Stomach (tissue), 19 donors: ENCODE data around the gene ZKSCAN1. TPM values are rescaled to one million over a fixed set of nuclear protein-coding genes. Genes with fewer than 3 reads are reported as not detected.
A peak's percentile ranks its signal among the peaks of the same experiment; 100 is the strongest.
"Not testable (repeated sequence)": the region's sequence is repeated elsewhere in the genome, so short reads cannot be mapped to it uniquely, and the experiment has no call there.

Experiments used
- DNase-seq, 2 donors: peaks; one replicate each; pipeline versions ENCODE4 v3.0.0 to v3.0.0-alpha.2; 2013 to 2019
- H3K27ac ChIP-seq, 5 donors: fragments of 200-600 bp in 4 of 5; sonication (generic) in 4 of 5; one replicate each; pipeline ENCODE4 v1.5.1; 2013 to 2019; ENCODE audit warnings: mild to moderate bottlenecking in 1 of 5, moderate library complexity in 1 of 5
- H3K27me3 ChIP-seq, 3 donors: fragments of 200-600 bp; sonication (generic); one replicate each; pipeline ENCODE4 v1.5.1; 2017 to 2019; ENCODE audit warnings: mixed run types in 1 of 3
- H3K36me3 ChIP-seq, 4 donors: fragments of 200-600 bp; sonication (generic); 1 replicate in 3 of 4; 2 replicates in 1 of 4; pipeline ENCODE4 v1.5.1; 2016 to 2019
- H3K4me1 ChIP-seq, 4 donors: fragments of 200-600 bp; sonication (generic); one replicate each; pipeline ENCODE4 v1.5.1; 2016 to 2019
- H3K4me3 ChIP-seq, 4 donors: fragments of 200-600 bp; sonication (generic) in 3 of 4; one replicate each; pipeline ENCODE4 v1.5.1; 2016 to 2019; ENCODE audit warnings: mild to moderate bottlenecking in 1 of 4
- H3K9me3 ChIP-seq, 4 donors: fragments of 200-600 bp; sonication (generic); one replicate each; pipeline ENCODE4 v1.5.1; 2016 to 2019
- EP300 ChIP-seq: sonication (generic); formaldehyde crosslinking; IDR thresholded peaks from one replicate; pipeline ENCODE4 v1.6.1; 2017; ENCODE audit warnings: antibody characterized with exemption
- POLR2A ChIP-seq, 4 donors: fragments of 450-650 bp; IDR thresholded peaks; one replicate each; pipeline ENCODE4 v1.6.1; 2016; ENCODE audit warnings: antibody characterized with exemption in 4 of 4, control low read depth in 2 of 4, mild to moderate bottlenecking in 1 of 4, moderate library complexity in 1 of 4
- POLR2AphosphoS5 ChIP-seq, 3 donors: sonication (generic); formaldehyde crosslinking; IDR thresholded peaks; one replicate each; pipeline ENCODE4 v1.6.1; 2016; ENCODE audit warnings: antibody characterized with exemption in 3 of 3
- WGBS, 5 donors: extraction: QIAGEN DNeasy Blood & Tissue Kit in 3 of 5; methylation state at CpG; one replicate each; pipeline versions ENCODE4 v1.1.5 to v1.1.7; 2013 to 2018; 5-methylcytosine and 5-hydroxymethylcytosine counted together
- intact Hi-C: fragments of 100-400 bp; cut with DNase I; formaldehyde crosslinking; loops from one replicate; pipeline ENCODE4 v1.15.1; 2023; ENCODE audit warnings: low total_unique reads
- long read RNA-seq, 10 donors: transcript quantifications; one replicate each; lab custom pipeline, GENCODE V29; 2026
- polyA plus RNA-seq, 3 donors: library from polyadenylated mRNA; stranded (reverse); fragments of 200-250 nt; gene quantifications; one replicate each; pipeline ENCODE4 v1.2.3, GENCODE V29; 2013
- total RNA-seq, 5 donors: library from RNA; depleted of rRNA; stranded (reverse); fragments of >200 nt; gene quantifications; one replicate each; pipeline versions ENCODE4 v1.1.0 to v1.2.3, GENCODE V29; 2014 to 2016
- TF ChIP-seq, protein P1 (sequence below), 7 experiments: fragments of 450-650 bp in 4 of 7; fragments of 200-600 bp in 3 of 7; sonication (generic) in 3 of 7; IDR thresholded peaks; one replicate each; pipeline ENCODE4 v1.5.1; 2016 to 2019; ENCODE audit warnings: antibody characterized with exemption in 7 of 7, control low read depth in 2 of 7, mild to moderate bottlenecking in 1 of 7
- donor health status: healthy with polysubstance abuse.
- donor health status: Bipolar disorder and iron deficiency.
- donor health status: healthy.

Gene ZKSCAN1
- total RNA-seq, result 100 to 1,000 TPM in 1 of 5 donors, 10 to 100 TPM in 4; 49.0 to 153 (median 55.2) TPM
- 10 to 100 TPM in 2 of 3 donors, 1 to 10 TPM in 1; 9.5 to 13.6 (median 10.0) TPM for polyA plus RNA-seq
- long read RNA-seq, donor 1, full-length matches to known transcripts, result 5 of 5 reads
- long read RNA-seq, donor 1, partial matches to known transcripts, result 0 of 5 reads
- long read RNA-seq, donor 1, other reads (novel, unspliced or antisense), result 0 of 5 reads
- long read RNA-seq, donor 2, full-length matches to known transcripts, result 7 of 7 reads
- long read RNA-seq, donor 2, partial matches to known transcripts, result 0 of 7 reads
- long read RNA-seq, donor 2, other reads (novel, unspliced or antisense), result 0 of 7 reads
- long read RNA-seq, donor 3, full-length matches to known transcripts, result 2 of 2 reads
- long read RNA-seq, donor 3, partial matches to known transcripts, result 0 of 2 reads
- long read RNA-seq, donor 3, other reads (novel, unspliced or antisense), result 0 of 2 reads
- long read RNA-seq, donor 4, result 0 reads
- long read RNA-seq, donor 5, full-length matches to known transcripts, result 9 of 20 reads
- long read RNA-seq, donor 5, partial matches to known transcripts, result 11 of 20 reads
- long read RNA-seq, donor 5, other reads (novel, unspliced or antisense), result 0 of 20 reads
- long read RNA-seq, donor 6, full-length matches to known transcripts, result 10 of 17 reads
- long read RNA-seq, donor 6, partial matches to known transcripts, result 7 of 17 reads
- long read RNA-seq, donor 6, other reads (novel, unspliced or antisense), result 0 of 17 reads
- long read RNA-seq, donor 7, full-length matches to known transcripts, result 3 of 8 reads
- long read RNA-seq, donor 7, partial matches to known transcripts, result 5 of 8 reads
- long read RNA-seq, donor 7, other reads (novel, unspliced or antisense), result 0 of 8 reads
- long read RNA-seq, donor 8, full-length matches to known transcripts, result 4 of 19 reads
- long read RNA-seq, donor 8, partial matches to known transcripts, result 15 of 19 reads
- long read RNA-seq, donor 8, other reads (novel, unspliced or antisense), result 0 of 19 reads
- long read RNA-seq, donor 9, full-length matches to known transcripts, result 5 of 10 reads
- long read RNA-seq, donor 9, partial matches to known transcripts, result 5 of 10 reads
- long read RNA-seq, donor 9, other reads (novel, unspliced or antisense), result 0 of 10 reads
- long read RNA-seq, donor 10, result 0 reads

DNA sequence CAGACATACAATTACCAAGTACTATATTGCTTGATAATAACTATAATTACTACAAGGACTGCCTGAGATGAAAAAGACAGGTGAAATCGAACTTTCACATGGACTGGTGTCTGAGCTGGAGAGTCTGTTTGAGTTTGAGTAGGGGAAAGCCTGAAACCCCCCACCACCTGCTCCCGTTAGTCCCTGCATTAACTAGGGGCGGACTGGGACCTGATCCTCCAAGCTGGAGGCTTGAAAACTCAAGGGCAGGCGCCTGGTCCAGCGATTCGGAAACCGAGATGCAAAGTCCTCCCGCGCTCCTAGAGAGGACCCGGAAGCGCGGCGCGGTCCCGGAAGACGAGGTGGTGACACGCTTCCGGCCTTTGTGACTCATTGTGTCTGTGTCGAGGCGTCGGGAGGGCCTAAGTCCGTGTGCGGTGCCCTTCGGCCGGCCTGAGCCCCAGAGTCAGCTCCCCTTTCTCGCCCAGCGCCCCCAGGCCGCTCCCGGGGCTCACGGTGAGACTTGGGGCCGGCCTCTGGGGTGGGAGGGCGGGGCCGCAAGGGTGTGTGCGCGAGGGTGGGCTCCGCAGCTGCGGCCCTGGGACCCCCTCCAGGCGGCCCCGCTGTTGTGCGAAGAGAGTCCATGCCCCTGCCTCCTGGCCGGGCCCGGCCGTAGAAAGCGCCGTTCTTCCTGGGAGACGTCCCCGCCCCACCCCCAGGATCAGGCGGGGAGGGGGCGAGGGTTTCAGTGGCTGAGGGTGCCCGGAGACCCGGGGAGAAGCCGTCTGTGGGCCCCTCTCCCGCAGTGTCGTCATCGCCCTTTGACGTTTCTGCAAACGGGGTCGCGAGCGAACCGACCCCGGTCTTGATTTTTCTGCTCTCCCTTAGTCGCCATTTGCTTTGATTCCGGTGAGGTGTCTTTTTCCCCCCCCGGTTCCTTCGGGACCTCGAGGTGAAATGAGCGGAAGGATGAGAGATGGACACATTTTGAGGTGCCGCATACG is at the start of gene ZKSCAN1:
ZKSCAN1 (plus strand) TSS at position 365 of the 983 bp plus-strand sequence. CDS start 7,911 bp downstream, outside the sequence.
- 1 to 3% (median 2%) methylated on average over 50 to 70 of the region's 70 CpGs for WGBS, 5 donors
- peaks cover 50 to 72% (median 64%) of the 10 kb centered on the region in 4 donors for H3K4me1 ChIP-seq
- peak in 2 of 4 donors; percentile 40 to 60 for TF ChIP-seq POLR2A (IDR thresholded peaks at IDR 0.05)
- TF ChIP-seq POLR2AphosphoS5 (IDR thresholded peaks at IDR 0.05), result peak; percentile 97 to 99 (median 99)
- TF ChIP-seq, protein P1, sequence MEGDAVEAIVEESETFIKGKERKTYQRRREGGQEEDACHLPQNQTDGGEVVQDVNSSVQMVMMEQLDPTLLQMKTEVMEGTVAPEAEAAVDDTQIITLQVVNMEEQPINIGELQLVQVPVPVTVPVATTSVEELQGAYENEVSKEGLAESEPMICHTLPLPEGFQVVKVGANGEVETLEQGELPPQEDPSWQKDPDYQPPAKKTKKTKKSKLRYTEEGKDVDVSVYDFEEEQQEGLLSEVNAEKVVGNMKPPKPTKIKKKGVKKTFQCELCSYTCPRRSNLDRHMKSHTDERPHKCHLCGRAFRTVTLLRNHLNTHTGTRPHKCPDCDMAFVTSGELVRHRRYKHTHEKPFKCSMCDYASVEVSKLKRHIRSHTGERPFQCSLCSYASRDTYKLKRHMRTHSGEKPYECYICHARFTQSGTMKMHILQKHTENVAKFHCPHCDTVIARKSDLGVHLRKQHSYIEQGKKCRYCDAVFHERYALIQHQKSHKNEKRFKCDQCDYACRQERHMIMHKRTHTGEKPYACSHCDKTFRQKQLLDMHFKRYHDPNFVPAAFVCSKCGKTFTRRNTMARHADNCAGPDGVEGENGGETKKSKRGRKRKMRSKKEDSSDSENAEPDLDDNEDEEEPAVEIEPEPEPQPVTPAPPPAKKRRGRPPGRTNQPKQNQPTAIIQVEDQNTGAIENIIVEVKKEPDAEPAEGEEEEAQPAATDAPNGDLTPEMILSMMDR (IDR thresholded peaks at IDR 0.05), result no peak
- TF ChIP-seq EP300, result no peak

DNA sequence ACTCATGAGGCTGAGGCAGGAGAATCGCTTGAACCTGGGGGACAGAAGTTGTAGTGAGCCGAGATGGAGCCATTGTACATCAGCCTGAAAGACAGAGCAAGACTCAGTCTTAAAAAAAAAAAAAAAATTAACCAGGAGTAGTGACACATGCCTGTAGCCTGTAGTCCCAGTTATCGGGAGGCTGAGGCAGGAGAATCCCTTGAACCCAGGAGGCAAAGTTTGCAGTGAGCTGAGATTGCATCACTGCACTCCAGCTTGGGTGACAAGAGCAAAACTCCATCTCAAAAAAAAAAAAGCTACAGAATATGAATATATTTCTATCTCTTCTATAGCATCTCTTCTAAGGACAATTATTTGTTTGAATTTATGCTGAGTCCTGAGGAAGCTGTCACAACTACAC is 46.1 kb upstream of the ZKSCAN1 start:
- no peak for TF ChIP-seq EP300
- TF ChIP-seq, protein P1 (IDR thresholded peaks at IDR 0.05), result no peak
- TF ChIP-seq POLR2A (IDR thresholded peaks at IDR 0.05), result no peak
- no peak for TF ChIP-seq POLR2AphosphoS5 (IDR thresholded peaks at IDR 0.05)
- H3K4me1 ChIP-seq, result peaks cover 0 to 2% (median 0%) of the 10 kb centered on the region in 4 donors
- peaks cover 0 to 4% (median 0%) of the 10 kb centered on the region in 4 donors for H3K36me3 ChIP-seq
- no peak overlapping the region for H3K4me3 ChIP-seq
- no peak for DNase-seq
- 85 to 96% (median 89%) methylated on average over 3 of the region's 3 CpGs for WGBS, 5 donors
- H3K27ac ChIP-seq, result no peak overlapping the region
- intact Hi-C loops, result no loop called here
- peaks cover 0 to 25% (median 5%) of the 10 kb centered on the region in 3 donors for H3K27me3 ChIP-seq
- H3K9me3 ChIP-seq, result no peaks in the 10 kb centered on the region

More for the DNA sequence above, at the start of gene ZKSCAN1:
- intact Hi-C loops, result no loop called here
- no peaks in the 10 kb centered on the region for H3K27me3 ChIP-seq
- H3K4me3 ChIP-seq, result peak within 1 kb of the TSS; percentile 68 to 99 (median 88)
- peak within 1 kb of the TSS; percentile 98 to 100 (median 99) for H3K27ac ChIP-seq
- peak; percentile 92 to 97 for DNase-seq
- H3K9me3 ChIP-seq, result no peaks in the 10 kb centered on the region
- peaks cover 0 to 15% (median 9%) of the 10 kb centered on the region in 4 donors for H3K36me3 ChIP-seq

DNA sequence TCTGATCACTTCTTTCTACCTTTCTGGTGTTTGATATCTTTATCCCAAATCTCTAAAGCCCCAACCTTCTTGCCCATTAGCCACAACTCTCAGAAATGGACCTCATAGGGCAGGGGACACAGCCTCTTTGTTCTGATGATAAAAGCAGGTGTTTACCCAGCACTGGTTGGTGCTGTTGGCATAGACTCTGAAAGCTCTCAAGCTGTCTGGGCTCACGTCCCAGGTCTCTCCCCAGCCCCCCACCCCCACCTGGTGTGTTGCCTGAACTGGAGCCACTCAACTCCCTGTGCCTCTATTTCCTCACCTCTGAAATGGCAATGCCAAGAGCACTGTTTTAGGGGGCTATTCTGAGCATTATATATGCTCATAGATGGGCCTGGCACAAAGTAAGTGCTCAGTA is 45.6 kb upstream of the ZKSCAN1 start:
- H3K27ac ChIP-seq, H3K4me1 ChIP-seq, H3K36me3 ChIP-seq, DNase-seq, intact Hi-C loops, H3K4me3 ChIP-seq, H3K9me3 ChIP-seq: not testable (repeated sequence)
- 0 to 27% (median 12%) methylated on average over 1 of the region's 1 CpG; no CpG with 5 or more reads in 1 of the 5 donors for WGBS, 5 donors
- H3K27me3 ChIP-seq, result peaks cover 0 to 22% (median under 1%) of the 10 kb centered on the region in 3 donors

DNA sequence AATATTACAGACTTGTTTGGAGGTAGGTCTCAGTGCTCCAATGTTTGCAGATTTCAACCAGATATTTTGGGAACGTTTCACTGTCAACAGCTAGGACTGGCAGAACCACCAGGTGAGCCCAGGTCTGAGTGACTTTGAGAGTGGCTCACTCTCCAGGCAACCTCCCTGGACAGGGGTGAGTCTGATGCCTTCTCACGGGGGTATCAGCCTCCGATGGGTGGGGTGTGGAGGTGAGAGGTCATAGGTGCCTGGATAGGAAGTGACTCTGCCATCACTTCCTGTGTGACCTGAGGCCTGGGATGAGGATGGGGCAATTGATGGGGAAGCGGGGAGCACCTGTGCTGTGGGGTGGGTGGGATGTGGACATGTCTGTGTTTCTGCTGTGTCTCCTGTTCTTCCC is 44.2 kb upstream of the ZKSCAN1 start:
- intact Hi-C loops, result no loop called here
- Histone ChIP-seq H3K9me3 (no peaks in the 10 kb centered on the region), H3K4me1 (peaks cover 0 to 5% (median under 1%) of the 10 kb centered on the region in 4 donors), H3K36me3 (peaks cover 0 to 4% (median 0%) of the 10 kb centered on the region in 4 donors), H3K4me3 (no peak overlapping the region), H3K27ac (no peak overlapping the region), H3K27me3 (peaks cover 0 to 8% (median 0%) of the 10 kb centered on the region in 3 donors)
- DNase-seq, result no peak
- 60 to 74% (median 66%) methylated on average over 4 of the region's 4 CpGs for WGBS, 5 donors
- TF ChIP-seq, protein P1 (IDR thresholded peaks at IDR 0.05), result no peak
- TF ChIP-seq POLR2A (IDR thresholded peaks at IDR 0.05) (no peak), POLR2AphosphoS5 (IDR thresholded peaks at IDR 0.05) (no peak), EP300 (no peak)

DNA sequence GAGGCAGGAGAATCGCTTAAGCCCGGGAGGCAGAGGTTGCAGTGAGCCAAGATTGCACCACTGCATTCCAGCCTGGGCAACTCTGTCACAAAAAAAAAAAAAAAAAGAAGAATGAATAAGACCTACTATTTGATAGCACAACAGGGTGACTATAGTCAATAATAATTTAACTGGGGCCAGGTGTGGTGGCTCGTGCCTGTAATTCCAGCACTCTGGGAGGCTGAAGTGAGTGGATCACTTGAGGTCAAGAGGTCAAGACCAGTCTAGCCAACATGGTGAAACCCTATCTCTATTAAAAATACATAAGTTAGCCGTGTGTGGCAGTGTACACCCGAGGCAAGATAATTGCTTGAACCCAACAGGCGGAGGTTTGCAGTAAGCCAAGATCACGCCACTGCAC is 41.6 kb upstream of the ZKSCAN1 start:
- H3K9me3 ChIP-seq, H3K4me1 ChIP-seq, intact Hi-C loops, H3K27me3 ChIP-seq, H3K27ac ChIP-seq, H3K36me3 ChIP-seq, DNase-seq, H3K4me3 ChIP-seq: not testable (repeated sequence)
- 69 to 82% (median 74%) methylated on average over 7 of the region's 7 CpGs for WGBS, 5 donors
